Measurements from ENCODE around the gene FBXW8.

Gene FBXW8

GRCh38 chr12:117064049-117064448 is 153.3 kb downstream of the FBXW8 start:
- Histone ChIP-seq H2BK120ac (ENCODE audit: low read depth, low read length) (no peak overlapping the region), H2BK5ac (ENCODE audit: low read length) (no peak overlapping the region), H2BK12ac (ENCODE audit: low read length) (no peak overlapping the region), H2AFZ (ENCODE audit: low read length) (no peak overlapping the region), H3K27me3 (ENCODE audit: control insufficient read depth in 3 of 3, insufficient read depth in 3 of 3, low read depth in 1 of 3, low read length in 3 of 3) (peaks cover 0 to 3% (median 0%) of the 10 kb centered on the region in 3 experiments), H3K4me3 (ENCODE audit: low read length in 2 of 2) (no peak overlapping the region), H4K8ac (ENCODE audit: low read depth, low read length) (no peak overlapping the region), H3K36me3 (replicated peaks in 1 of 2; ENCODE audit: control insufficient read depth in 2 of 2, insufficient read depth in 2 of 2, low read length in 2 of 2) (no peaks in the 10 kb centered on the region), H3K4ac (ENCODE audit: low read length) (no peak overlapping the region), H4K91ac (ENCODE audit: low read depth, low read length, poor library complexity) (no peak overlapping the region), H3K4me2 (ENCODE audit: insufficient read depth, low read length, poor library complexity, severe bottlenecking) (no peak overlapping the region), H3K14ac (ENCODE audit: low read length) (no peak overlapping the region), H3K79me1 (ENCODE audit: low read depth, low read length) (no peaks in the 10 kb centered on the region), H3K18ac (ENCODE audit: low read length) (no peak overlapping the region), H3K9me3 (replicated peaks in 1 of 2; ENCODE audit: control insufficient read depth in 2 of 2, insufficient read depth in 1 of 2, low read depth in 1 of 2, low read length in 2 of 2) (no peaks in the 10 kb centered on the region), H3K4me1 (ENCODE audit: control insufficient read depth in 2 of 2, insufficient read depth in 1 of 2, low read depth in 1 of 2, low read length in 2 of 2) (peaks cover 17 to 23% of the 10 kb centered on the region in 2 donors), H3K9ac (ENCODE audit: low read depth, low read length, poor library complexity) (no peak overlapping the region), H3K23ac (ENCODE audit: low read depth, low read length, poor library complexity) (no peak overlapping the region), H2AK5ac (ENCODE audit: low read depth, low read length) (no peak overlapping the region), H2BK15ac (ENCODE audit: low read length) (no peak overlapping the region), H3K27ac (replicated peaks; ENCODE audit: low read length) (no peak overlapping the region)
- no peak for DNase-seq (ENCODE audit: low spot score)
- WGBS, 2 donors (ENCODE audit: extremely low coverage in 2 of 2, insufficient read length in 2 of 2, insufficient replicate concordance in 1 of 2): no CpG with 5 or more reads among the region's 7 CpGs

DNA sequence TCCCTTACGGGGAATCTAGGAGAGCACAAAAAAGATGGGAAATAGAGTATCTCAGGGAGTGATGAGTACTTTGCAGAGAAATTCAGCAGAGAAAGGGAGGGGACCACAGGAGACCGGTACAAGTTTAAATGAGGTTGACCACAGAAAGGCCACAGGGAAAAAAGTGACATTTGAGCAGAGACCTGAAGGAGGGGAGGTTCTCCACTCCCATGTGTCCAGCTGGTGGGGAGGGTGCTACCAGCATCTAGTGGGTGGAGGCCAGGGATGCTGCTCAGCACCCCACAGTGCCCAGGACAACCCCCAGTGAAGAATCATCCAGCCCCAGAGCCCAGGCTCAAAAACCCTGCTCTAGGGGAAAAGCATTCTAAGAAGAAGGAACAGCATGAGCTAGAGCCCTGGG is 153.8 kb downstream of the FBXW8 start:
- H3K4ac ChIP-seq (ENCODE audit: low read length): no peak overlapping the region
- H3K36me3 ChIP-seq (replicated peaks in 1 of 2; ENCODE audit: control insufficient read depth in 2 of 2, insufficient read depth in 2 of 2, low read length in 2 of 2): no peaks in the 10 kb centered on the region
- H3K4me3 ChIP-seq (ENCODE audit: low read length in 2 of 2): no peak overlapping the region
- no peak overlapping the region for H2BK120ac ChIP-seq (ENCODE audit: low read depth, low read length)
- DNase-seq (ENCODE audit: low spot score): no peak
- H3K14ac ChIP-seq (ENCODE audit: low read length): no peak overlapping the region
- H2BK12ac ChIP-seq (ENCODE audit: low read length): no peak overlapping the region
- H3K23ac ChIP-seq (ENCODE audit: low read depth, low read length, poor library complexity): no peak overlapping the region
- no CpG with 5 or more reads among the region's 2 CpGs for WGBS, 2 donors (ENCODE audit: extremely low coverage in 2 of 2, insufficient read length in 2 of 2, insufficient replicate concordance in 1 of 2)
- H2BK5ac ChIP-seq (ENCODE audit: low read length): no peak overlapping the region
- no peak overlapping the region for H3K9ac ChIP-seq (ENCODE audit: low read depth, low read length, poor library complexity)
- no peak overlapping the region for H3K27ac ChIP-seq (replicated peaks; ENCODE audit: low read length)
- H2AFZ ChIP-seq (ENCODE audit: low read length): no peak overlapping the region
- H4K8ac ChIP-seq (ENCODE audit: low read depth, low read length): no peak overlapping the region
- H3K9me3 ChIP-seq (replicated peaks in 1 of 2; ENCODE audit: control insufficient read depth in 2 of 2, insufficient read depth in 1 of 2, low read depth in 1 of 2, low read length in 2 of 2): no peaks in the 10 kb centered on the region
- no peak overlapping the region for H4K91ac ChIP-seq (ENCODE audit: low read depth, low read length, poor library complexity)
- no peak overlapping the region for H2AK5ac ChIP-seq (ENCODE audit: low read depth, low read length)
- H3K79me1 ChIP-seq (ENCODE audit: low read depth, low read length): no peaks in the 10 kb centered on the region
- H3K4me2 ChIP-seq (ENCODE audit: insufficient read depth, low read length, poor library complexity, severe bottlenecking): no peak overlapping the region
- H3K18ac ChIP-seq (ENCODE audit: low read length): no peak overlapping the region
- H3K27me3 ChIP-seq (ENCODE audit: control insufficient read depth in 3 of 3, insufficient read depth in 3 of 3, low read depth in 1 of 3, low read length in 3 of 3): peaks cover 0 to 3% (median 0%) of the 10 kb centered on the region in 3 experiments
- peaks cover 17 to 19% of the 10 kb centered on the region in 2 donors for H3K4me1 ChIP-seq (ENCODE audit: control insufficient read depth in 2 of 2, insufficient read depth in 1 of 2, low read depth in 1 of 2, low read length in 2 of 2)
- H2BK15ac ChIP-seq (ENCODE audit: low read length): no peak overlapping the region

- Histone ChIP-seq H3K27me3 (ENCODE audit: control insufficient read depth in 3 of 3, insufficient read depth in 3 of 3, low read depth in 1 of 3, low read length in 3 of 3) (peaks cover 0 to 3% (median 0%) of the 10 kb centered on the region in 3 experiments), H3K36me3 (replicated peaks in 1 of 2; ENCODE audit: control insufficient read depth in 2 of 2, insufficient read depth in 2 of 2, low read length in 2 of 2) (no peaks in the 10 kb centered on the region), H3K23ac (ENCODE audit: low read depth, low read length, poor library complexity) (no peak overlapping the region), H2AK5ac (ENCODE audit: low read depth, low read length) (no peak overlapping the region), H3K4me2 (ENCODE audit: insufficient read depth, low read length, poor library complexity, severe bottlenecking) (no peak overlapping the region), H2BK15ac (ENCODE audit: low read length) (no peak overlapping the region), H3K4ac (ENCODE audit: low read length) (no peak overlapping the region), H3K9ac (ENCODE audit: low read depth, low read length, poor library complexity) (peak overlapping the region; percentile 38), H2BK5ac (ENCODE audit: low read length) (no peak overlapping the region), H2BK120ac (ENCODE audit: low read depth, low read length) (no peak overlapping the region), H3K18ac (ENCODE audit: low read length) (no peak overlapping the region), H3K14ac (ENCODE audit: low read length) (no peak overlapping the region), H4K91ac (ENCODE audit: low read depth, low read length, poor library complexity) (no peak overlapping the region), H3K9me3 (replicated peaks in 1 of 2; ENCODE audit: control insufficient read depth in 2 of 2, insufficient read depth in 1 of 2, low read depth in 1 of 2, low read length in 2 of 2) (no peaks in the 10 kb centered on the region), H3K4me1 (ENCODE audit: control insufficient read depth in 2 of 2, insufficient read depth in 1 of 2, low read depth in 1 of 2, low read length in 2 of 2) (peaks cover 2 to 3% of the 10 kb centered on the region in 2 donors), H2AFZ (ENCODE audit: low read length) (no peak overlapping the region), H3K27ac (replicated peaks; ENCODE audit: low read length) (no peak overlapping the region), H4K8ac (ENCODE audit: low read depth, low read length) (no peak overlapping the region), H2BK12ac (ENCODE audit: low read length) (no peak overlapping the region), H3K4me3 (ENCODE audit: low read length in 2 of 2) (no peak overlapping the region), H3K79me1 (ENCODE audit: low read depth, low read length) (no peaks in the 10 kb centered on the region)
- DNase-seq (ENCODE audit: low spot score): no peak
- WGBS, 2 donors (ENCODE audit: extremely low coverage in 2 of 2, insufficient read length in 2 of 2, insufficient replicate concordance in 1 of 2): no CpG with 5 or more reads among the region's 10 CpGs
These were observed 156.3 kb downstream of the FBXW8 start for GRCh38 chr12:117067016-117067415.

GRCh38 chr12:117067638-117068037 is 156.9 kb downstream of the FBXW8 start:
- no peak overlapping the region for H4K8ac ChIP-seq (ENCODE audit: low read depth, low read length)
- H3K18ac ChIP-seq (ENCODE audit: low read length): no peak overlapping the region
- no peak overlapping the region for H3K14ac ChIP-seq (ENCODE audit: low read length)
- no peak overlapping the region for H3K27ac ChIP-seq (replicated peaks; ENCODE audit: low read length)
- H3K4me1 ChIP-seq (ENCODE audit: control insufficient read depth in 2 of 2, insufficient read depth in 1 of 2, low read depth in 1 of 2, low read length in 2 of 2): peaks cover 0 to 3% of the 10 kb centered on the region in 2 donors
- H3K23ac ChIP-seq (ENCODE audit: low read depth, low read length, poor library complexity): no peak overlapping the region
- peaks cover 0 to 3% (median 0%) of the 10 kb centered on the region in 3 experiments for H3K27me3 ChIP-seq (ENCODE audit: control insufficient read depth in 3 of 3, insufficient read depth in 3 of 3, low read depth in 1 of 3, low read length in 3 of 3)
- no peaks in the 10 kb centered on the region for H3K79me1 ChIP-seq (ENCODE audit: low read depth, low read length)
- no peak overlapping the region for H3K4me2 ChIP-seq (ENCODE audit: insufficient read depth, low read length, poor library complexity, severe bottlenecking)
- no peak overlapping the region for H2BK5ac ChIP-seq (ENCODE audit: low read length)
- no peak overlapping the region for H3K4me3 ChIP-seq (ENCODE audit: low read length in 2 of 2)
- H2AK5ac ChIP-seq (ENCODE audit: low read depth, low read length): no peak overlapping the region
- no peaks in the 10 kb centered on the region for H3K36me3 ChIP-seq (replicated peaks in 1 of 2; ENCODE audit: control insufficient read depth in 2 of 2, insufficient read depth in 2 of 2, low read length in 2 of 2)
- H2BK15ac ChIP-seq (ENCODE audit: low read length): no peak overlapping the region
- no peak overlapping the region for H2BK12ac ChIP-seq (ENCODE audit: low read length)
- WGBS, 2 donors (ENCODE audit: extremely low coverage in 2 of 2, insufficient read length in 2 of 2, insufficient replicate concordance in 1 of 2): no CpG with 5 or more reads among the region's 3 CpGs
- DNase-seq (ENCODE audit: low spot score): no peak
- no peak overlapping the region for H2BK120ac ChIP-seq (ENCODE audit: low read depth, low read length)
- no peaks in the 10 kb centered on the region for H3K9me3 ChIP-seq (replicated peaks in 1 of 2; ENCODE audit: control insufficient read depth in 2 of 2, insufficient read depth in 1 of 2, low read depth in 1 of 2, low read length in 2 of 2)
- H4K91ac ChIP-seq (ENCODE audit: low read depth, low read length, poor library complexity): no peak overlapping the region
- no peak overlapping the region for H3K9ac ChIP-seq (ENCODE audit: low read depth, low read length, poor library complexity)
- no peak overlapping the region for H2AFZ ChIP-seq (ENCODE audit: low read length)
- H3K4ac ChIP-seq (ENCODE audit: low read length): no peak overlapping the region

All from neuronal stem cell (in vitro differentiated cells).